H54 (cell line): ENCODE measurements around the gene UGDH.
A peak's percentile ranks its signal among the peaks of the same experiment; 100 is the strongest.
"Not testable (repeated sequence)": the region's sequence is repeated elsewhere in the genome, so short reads cannot be mapped to it uniquely, and the experiment has no call there.

Experiments used
- DNase-seq: peaks from one replicate; pipeline ENCODE4 v3.0.0; 2011; ENCODE audit warnings: low spot score, mixed read lengths; ENCODE audit not compliant: insufficient read length
- FAIRE-seq: peaks from 3 replicates; lab custom pipeline; 2011; peaks lifted over from hg19 to GRCh38; lab: Jason Lieb, UNC
- POLR2A ChIP-seq: IDR thresholded peaks from 2 replicates; pipeline ENCODE4 v1.6.1; 2011; ENCODE audit warnings: low read depth, mild to moderate bottlenecking, low read length

Gene UGDH

DNA sequence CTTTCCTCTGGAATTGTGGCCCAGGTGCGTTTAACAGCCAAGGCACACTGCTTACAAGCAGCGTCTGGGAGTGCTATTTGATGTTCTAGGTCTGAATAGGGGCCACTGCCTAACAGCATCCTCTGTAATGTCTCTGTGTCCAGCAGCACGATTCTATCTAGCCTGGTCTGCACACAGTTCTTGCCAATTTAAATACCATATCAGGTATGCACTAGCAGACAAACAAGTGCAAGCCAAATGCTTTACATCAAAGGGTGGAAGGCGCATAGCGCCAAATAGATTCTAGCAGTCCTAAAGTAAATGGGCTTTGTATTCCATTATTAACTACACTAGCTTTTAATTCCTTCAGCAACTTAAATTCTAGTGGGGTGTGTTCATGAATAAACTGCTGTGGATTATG, 15.8 kb upstream of the UGDH start:
- no peak for TF ChIP-seq POLR2A
- DNase-seq = no peak
- FAIRE-seq = no peak

DNA sequence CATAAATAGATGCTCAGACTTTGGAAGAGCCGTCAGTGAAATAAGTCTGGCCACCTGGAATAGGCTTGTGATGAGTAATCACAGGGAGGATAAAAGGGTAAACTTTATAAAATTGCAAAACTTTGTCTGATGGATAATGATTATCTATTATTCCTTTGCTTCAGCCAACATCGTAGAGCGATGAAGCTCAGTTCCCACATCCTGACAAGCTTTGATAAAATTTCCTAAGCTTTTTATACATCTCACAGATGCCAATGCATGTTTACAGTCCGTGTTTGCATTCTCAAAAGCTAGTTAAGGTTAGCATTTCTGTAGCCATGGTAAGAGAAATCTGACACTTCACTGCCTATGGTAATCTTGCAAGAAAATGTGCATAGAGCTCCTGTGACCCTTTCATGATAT, 15.4 kb upstream of the UGDH start:
- DNase-seq (no peak), FAIRE-seq (no peak)
- no peak for TF ChIP-seq POLR2A

DNA sequence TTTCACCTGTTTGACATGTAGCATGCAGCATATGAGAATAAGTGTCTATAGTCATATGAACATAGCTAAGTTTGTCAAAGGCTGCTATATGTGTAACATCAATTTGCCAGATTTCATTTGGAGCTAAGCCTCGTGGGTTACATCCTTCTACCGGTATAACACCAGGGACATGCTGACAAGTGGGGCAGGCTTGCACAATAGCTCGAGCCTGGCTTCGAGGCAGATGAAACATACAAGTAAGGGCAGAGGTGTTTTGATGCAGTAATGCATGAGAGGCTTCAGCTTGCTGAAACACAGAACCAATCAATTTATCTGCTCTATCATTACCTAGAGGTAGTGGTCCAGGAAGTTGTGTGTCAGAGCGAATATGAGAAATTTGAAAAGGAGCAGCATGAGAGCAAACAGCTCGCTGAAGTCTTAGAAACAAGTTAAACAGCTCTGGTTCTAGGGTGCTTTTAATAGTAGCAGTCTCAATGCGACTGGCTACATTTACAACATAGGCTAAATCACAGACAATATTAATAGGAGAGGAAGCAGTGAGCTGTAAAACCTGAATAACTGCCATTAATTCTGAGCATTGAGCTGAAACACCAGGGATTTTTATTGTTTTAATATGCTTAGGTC, 14.9 kb upstream of the UGDH start:
- DNase-seq = no peak
- TF ChIP-seq POLR2A = no peak
- FAIRE-seq = no peak

DNA sequence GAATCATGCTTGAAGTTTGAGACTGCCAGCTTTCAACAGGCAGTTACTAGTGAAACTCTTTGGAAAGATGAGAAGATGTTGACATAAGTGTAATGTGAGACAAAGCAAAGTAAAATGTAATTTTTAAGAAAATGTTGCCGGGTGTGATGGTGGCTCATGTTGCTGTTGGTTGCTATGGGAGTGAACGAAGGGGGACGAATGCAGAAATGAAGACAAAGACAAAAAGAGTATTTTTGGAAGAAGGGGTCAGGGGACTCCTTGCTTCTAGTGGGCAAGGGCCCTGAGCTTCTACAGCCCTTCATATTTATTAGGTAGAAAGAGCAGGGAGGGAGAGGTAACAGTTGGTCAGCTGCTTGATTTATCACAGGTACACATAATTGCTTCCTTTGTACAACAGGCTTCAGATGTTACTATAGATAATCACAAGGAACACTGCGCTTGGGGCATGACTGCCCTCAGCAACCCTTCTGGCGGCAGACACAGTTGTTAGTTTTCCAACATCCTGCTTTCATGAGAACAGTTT, 11.9 kb upstream of the UGDH start:
- DNase-seq = no peak
- no peak for TF ChIP-seq POLR2A
- FAIRE-seq = no peak

DNA sequence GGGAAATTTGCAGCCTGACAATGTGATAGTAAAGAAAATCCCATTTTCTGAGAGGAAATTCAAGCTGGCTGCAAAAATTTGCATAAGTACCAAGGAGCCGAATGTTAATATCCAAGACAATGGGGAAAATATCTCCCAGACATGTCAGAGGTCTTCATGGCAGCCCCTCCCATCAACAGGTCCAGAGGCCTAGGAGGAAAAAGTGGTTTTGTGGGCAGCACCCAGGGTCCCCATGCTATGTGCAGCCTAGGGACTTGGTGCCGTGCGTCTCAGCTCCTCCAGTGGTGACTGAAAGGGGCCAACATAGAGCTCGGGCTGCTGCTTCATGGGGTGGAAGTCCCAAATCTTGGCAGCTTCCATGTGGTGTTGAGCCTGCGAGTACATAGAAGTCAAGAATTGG, 6.3 kb upstream of the UGDH start:
- TF ChIP-seq POLR2A = no peak
- FAIRE-seq (no peak), DNase-seq (no peak)

DNA sequence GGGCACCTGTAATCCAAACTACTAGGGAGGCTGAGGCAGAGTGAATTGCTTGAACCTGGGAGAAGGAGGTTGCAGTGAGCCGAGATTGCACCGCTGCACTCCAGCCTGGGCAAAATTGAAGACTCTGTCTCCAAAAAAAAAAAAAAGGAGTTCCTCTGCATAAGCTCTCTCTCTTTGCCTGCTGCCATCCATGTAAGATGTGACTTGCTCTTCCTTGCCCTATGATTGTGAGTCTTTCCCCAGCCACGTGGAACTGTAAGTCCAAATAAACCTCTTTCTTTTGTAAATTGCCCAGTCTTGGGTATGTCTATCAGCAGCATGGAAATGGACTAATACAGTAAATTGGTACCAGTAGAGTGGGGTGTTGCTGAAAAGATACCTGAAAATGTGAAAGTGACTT, 5.0 kb upstream of the UGDH start:
- DNase-seq, FAIRE-seq: not testable (repeated sequence)

DNA sequence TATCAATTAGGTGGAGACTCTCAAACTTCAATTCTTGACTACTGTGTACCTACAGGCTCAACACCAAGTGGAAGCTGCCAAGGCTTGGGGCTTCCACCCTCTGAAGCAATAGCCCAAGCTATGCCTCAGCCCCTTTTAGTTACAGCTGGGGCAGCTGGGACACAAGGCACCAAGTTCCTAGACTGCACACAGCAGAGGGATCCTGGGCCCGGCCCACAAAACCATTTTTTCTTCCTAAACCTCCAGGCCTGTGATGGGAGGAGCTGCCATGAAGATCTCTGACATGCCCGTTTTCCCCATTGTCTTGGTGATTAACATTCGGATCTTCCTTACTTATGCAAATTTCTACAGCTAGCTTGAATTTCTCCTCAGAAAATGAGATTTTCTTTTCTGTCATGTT, 3.4 kb upstream of the UGDH start:
- no peak for DNase-seq
- TF ChIP-seq POLR2A = no peak
- FAIRE-seq = no peak

DNA sequence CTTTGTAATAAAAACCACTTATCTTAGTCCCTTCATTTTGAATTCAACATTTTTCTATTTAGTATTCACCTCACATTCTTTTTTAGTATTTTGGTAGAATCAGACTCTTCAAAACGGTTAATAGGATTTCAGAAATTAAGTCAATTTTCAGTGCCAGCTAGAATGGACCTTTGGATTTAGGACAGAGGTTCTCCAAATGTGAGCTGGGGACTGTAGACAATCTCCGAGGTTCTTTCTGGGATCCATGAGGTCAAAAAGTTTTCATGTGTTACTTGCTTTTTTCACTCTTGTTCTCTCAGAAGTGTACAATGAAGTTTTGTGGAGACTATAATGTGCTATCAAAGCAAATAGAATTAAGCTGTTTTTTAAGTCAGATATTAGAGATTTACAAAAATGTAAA, 2.3 kb upstream of the UGDH start:
- FAIRE-seq (no peak), DNase-seq (no peak)
- no peak for TF ChIP-seq POLR2A

DNA sequence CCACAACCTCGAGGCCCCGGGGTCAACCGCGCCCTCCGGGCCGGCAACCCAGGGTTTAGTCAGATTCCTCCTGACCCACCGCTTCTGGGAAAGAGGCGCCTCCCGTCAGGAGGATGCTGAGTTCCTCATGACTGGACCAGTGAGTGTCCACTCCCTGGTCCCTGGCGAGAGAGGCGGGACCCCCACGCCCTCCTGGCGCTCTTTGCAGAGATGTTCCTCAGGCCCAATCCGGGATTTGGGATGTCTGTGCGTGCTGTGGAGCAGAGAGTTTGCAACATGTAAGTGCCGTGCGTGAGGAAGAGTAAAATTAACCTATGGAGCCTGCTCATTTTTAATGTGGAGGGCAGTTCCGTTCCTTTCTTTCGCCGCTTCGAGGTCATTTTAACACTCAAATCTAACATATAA, 824 bp upstream of the UGDH start:
- 0 out of 2 replicates have a peak, but pooled peaks have one; percentile 39 for TF ChIP-seq POLR2A
- FAIRE-seq (no peak), DNase-seq (peak; percentile 68)

DNA sequence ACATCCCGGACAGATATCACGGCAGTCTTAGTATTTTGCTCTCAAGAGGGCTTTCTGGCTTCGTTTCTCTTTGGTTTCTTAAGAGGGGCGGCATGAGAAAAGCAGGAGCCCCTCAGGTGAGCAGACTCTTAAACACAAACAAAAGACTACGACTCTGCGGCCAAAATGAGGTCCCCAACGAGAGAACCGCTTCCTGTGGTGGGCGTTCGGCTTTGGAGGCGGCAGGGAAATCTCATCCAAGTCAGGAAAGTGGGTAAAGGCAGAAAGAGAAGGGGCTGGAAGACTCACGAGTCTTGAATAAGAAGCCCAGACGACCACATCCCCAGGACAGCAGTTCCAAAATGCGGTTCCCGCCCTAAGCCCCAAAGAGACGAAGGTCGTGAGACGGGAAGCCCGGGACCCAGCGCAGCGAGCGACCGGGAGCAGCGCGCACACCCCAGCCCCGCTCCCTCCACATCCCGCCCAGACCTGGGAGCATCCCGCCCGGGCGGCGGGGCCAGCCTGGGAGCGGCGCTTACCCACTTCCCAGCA, 409 bp downstream of the UGDH start:
- no peak for TF ChIP-seq POLR2A
- FAIRE-seq = no peak

DNA sequence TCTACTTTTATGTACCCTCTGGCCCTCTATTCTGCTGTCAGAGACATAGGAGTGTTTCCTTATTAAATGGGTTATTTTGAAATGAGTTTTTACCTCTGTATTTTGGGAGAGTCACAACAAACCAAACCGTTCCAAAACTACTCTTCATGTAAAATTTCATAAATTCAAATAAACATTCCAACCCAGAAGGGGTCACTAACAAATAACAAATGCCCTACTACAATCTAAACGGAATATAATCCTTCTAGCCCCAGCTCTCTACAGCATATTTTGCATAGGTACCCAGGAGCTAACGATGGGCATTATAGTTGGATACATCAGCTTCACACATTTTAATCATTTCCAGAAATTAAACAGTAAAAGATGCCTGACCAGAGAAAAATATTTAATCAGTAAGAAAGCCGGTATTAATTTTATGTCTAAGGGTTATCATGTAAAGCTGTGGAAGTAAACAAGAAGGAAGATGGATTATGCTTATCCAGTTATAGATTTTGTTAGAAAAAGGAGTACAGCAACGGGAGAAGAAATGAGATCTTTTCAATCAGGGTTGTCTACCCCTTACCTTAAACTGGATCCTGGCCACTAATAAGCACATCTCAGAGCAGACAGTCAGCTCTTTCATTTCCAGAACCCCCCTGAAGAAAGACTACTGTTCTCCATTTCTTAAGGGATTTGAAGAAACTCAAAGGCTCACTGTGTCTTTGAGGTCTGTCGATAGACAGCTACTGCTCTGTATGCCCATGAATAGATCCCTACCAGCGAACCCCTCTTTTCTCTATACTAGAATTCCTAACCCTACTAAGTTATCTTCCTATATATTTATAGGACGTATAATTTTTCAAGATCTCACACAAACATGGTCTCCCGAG, 1.2 kb downstream of the UGDH start:
- DNase-seq (no peak), FAIRE-seq (no peak)
- TF ChIP-seq POLR2A = no peak

More for the DNA sequence above, 409 bp downstream of the UGDH start:
- no peak for DNase-seq

DNA sequence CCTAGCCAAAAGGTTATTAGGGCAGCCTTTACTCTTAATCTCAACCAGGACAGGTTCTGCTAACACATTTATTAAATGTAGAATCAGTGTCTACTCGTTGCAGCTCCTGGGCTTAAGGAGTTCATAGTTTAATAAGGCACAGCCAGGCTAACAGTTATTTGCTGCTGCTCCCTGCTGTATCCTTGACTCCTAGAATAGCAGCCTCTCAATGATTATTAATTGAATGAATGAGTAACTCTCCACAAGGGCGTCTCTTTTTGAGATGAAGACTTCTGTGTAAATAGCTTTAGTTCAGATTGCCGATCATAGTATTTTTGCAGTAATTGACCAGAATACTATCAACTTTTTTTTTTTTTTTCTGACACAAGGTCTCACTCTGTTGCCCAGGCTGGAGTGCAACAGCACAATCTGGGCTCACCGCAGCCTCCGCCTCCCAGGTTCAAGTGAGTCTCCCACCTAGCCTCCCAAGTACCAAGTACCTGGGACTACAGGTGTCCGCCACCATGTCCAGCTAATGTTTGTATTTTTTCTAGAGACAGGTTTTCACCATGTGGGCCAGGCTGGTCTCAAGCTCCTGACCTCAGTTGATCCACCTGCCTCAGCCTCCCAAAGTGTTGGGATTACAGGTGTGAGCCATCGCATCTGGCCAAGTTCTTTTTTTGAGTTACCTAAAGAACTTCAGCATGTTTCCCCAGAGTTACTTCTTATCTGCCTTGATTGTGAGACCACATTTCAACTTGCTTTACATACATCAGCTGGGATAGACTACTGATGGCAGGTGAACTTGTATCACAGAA, 2.9 kb downstream of the UGDH start:
- FAIRE-seq (no peak), DNase-seq (no peak)
- TF ChIP-seq POLR2A = no peak

DNA sequence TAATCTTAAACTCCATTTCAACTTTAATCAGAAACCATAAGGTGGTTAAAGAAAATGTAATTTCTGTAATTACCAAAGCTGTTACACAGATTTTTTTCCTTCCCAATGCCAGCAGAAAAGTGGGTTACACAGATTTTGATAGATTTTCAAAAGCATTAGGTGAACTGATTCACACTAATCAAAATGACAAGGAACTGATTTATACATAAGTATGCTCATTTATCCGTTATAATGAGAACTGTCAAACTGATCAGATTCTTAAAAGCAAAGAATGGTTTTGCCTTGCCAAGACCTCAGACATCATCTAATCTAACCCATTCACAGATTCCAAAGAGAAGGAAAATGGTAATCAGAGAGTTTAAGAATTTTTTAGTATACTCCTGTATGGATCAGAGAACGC, 5.2 kb downstream of the UGDH start:
- DNase-seq = no peak
- no peak for TF ChIP-seq POLR2A
- FAIRE-seq = no peak
